Neural progenitor cell (in vitro differentiated cells): ENCODE data around the gene PSMA1.

Source experiments
- CTCF ChIP-seq: fragments of 200-600 bp; sonication (generic); IDR thresholded peaks from 2 replicates; pipeline ENCODE4 v1.5.1; 2017; ENCODE audit warnings: antibody characterized with exemption, mild to moderate bottlenecking
- EZH2 ChIP-seq: fragments of 200-600 bp; sonication (generic); IDR thresholded peaks from 2 replicates; pipeline ENCODE4 v1.6.1; 2017; ENCODE audit warnings: antibody characterized with exemption, mild to moderate bottlenecking, moderate library complexity

GRCh38 chr11:14538271-14538925 lies 18.2 kb upstream of the PSMA1 start:
- no peak for TF ChIP-seq CTCF
- no peak for TF ChIP-seq EZH2
